ENCODE data around the gene AMDHD2.
"Not testable (repeated sequence)": the region's sequence is repeated elsewhere in the genome, so short reads cannot be mapped to it uniquely, and the experiment has no call there.

The AMDHD2 gene, protein sequence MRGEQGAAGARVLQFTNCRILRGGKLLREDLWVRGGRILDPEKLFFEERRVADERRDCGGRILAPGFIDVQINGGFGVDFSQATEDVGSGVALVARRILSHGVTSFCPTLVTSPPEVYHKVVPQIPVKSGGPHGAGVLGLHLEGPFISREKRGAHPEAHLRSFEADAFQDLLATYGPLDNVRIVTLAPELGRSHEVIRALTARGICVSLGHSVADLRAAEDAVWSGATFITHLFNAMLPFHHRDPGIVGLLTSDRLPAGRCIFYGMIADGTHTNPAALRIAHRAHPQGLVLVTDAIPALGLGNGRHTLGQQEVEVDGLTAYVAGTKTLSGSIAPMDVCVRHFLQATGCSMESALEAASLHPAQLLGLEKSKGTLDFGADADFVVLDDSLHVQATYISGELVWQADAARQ

DNA sequence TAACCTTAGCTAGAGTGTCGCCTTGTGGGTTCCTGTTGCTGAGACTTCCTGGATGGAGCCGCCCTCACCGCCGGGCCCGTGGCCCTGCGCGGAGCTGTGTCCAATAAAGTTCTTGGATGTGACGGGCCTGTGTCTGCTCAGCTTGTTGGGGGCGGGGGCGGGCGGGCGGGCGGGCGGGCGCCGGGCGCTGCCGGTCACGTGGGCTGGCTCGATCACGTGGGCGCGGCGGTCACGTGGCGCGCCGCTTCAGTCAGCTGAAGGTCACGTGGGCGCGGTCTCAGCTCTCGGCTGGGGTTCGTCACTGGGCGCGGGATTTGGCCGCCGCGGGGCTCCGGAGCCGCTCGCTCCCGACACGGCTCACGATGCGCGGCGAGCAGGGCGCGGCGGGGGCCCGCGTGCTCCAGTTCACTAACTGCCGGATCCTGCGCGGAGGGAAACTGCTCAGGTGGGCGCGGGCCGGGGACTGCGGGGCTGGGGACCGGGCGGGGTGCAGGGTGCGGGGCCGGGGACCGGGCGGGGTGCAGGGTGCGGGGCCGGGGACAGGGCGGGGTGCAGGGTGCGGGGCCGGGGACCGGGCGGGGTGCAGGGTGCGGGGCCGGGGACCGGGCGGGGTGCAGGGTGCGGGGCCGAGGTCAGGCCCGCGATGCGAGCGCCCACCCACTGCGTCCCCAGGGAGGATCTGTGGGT lies at the start of gene AMDHD2:
Gene AMDHD2, plus strand, starts transcription at position 275 of the 687 bp plus-strand sequence. Its CDS starts 88 bp downstream, at position 363.
- peak; percentile 74 to 83 for DNase-seq (ENCODE audit: low read depth in 2 of 2)

DNA sequence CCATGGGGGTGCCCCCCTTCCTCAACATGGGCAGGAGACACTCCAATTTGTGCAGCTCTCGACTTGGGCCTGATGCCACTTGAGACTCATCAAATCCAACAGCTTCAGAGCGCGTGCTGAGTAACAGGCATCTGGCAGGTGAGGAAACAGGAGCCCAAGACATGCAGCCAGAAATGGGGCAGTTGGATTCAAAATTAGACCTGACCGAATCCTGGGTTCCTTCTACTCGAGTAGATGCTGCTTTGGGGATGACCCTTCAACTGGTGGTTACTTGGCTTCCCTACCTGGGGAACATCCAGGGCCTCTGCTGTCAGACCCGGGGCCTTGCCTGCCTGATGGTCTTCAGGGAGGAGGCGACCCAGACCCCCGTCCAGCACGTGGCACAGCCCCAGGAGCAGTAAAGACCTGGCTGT lies 49.6 kb upstream of the AMDHD2 start:
- DNase-seq (ENCODE audit: low read depth in 2 of 2) = no peak

DNA sequence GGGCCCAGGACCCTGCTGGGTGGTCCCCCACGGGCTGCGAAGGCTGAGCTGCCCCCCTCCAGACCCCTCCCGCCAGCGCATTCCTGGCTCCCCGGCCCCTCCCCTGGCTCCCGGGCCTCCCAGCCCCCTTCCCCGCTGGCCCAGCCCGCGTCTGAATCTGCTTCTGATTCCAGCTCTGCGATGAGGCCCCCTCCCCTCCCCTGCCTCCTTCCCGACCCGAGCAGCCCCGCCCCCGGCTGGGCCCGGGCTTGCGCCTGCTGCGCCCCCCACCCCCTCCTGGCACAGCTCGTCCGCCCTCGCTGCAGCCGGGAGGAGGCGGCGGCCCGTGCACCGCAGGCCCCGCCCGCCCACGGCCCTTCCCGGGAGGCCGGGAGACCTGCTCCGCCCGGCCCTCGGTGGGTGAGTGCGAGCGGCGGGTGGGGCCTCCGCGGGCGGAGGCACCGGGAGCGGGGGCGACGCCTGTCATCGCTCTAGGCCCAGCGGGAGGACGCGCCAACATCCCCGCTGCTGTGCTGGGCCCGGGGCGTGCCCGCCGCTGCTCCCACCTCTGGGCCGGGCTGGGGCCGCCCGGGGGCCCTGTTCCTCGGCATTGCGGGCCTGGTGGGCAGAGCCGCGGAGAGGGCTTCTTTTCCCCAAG lies 49.0 kb upstream of the AMDHD2 start, which contains the start of gene NTN3:
Gene NTN3, plus strand, starts transcription at position 282 of the 637 bp plus-strand sequence. CDS start 405 bp downstream, outside the sequence.
- DNase-seq (ENCODE audit: low read depth in 2 of 2) = no peak

DNA sequence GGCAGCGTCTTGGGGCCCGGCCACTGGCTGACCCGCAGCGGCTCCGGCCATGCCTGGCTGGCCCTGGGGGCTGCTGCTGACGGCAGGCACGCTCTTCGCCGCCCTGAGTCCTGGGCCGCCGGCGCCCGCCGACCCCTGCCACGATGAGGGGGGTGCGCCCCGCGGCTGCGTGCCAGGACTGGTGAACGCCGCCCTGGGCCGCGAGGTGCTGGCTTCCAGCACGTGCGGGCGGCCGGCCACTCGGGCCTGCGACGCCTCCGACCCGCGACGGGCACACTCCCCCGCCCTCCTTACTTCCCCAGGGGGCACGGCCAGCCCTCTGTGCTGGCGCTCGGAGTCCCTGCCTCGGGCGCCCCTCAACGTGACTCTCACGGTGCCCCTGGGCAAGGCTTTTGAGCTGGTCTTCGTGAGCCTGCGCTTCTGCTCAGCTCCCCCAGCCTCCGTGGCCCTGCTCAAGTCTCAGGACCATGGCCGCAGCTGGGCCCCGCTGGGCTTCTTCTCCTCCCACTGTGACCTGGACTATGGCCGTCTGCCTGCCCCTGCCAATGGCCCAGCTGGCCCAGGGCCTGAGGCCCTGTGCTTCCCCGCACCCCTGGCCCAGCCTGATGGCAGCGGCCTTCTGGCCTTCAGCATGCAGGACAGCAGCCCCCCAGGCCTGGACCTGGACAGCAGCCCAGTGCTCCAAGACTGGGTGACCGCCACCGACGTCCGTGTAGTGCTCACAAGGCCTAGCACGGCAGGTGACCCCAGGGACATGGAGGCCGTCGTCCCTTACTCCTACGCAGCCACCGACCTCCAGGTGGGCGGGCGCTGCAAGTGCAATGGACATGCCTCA lies 48.3 kb upstream of the AMDHD2 start:
- DNase-seq (ENCODE audit: low read depth in 2 of 2) = no peak

DNA sequence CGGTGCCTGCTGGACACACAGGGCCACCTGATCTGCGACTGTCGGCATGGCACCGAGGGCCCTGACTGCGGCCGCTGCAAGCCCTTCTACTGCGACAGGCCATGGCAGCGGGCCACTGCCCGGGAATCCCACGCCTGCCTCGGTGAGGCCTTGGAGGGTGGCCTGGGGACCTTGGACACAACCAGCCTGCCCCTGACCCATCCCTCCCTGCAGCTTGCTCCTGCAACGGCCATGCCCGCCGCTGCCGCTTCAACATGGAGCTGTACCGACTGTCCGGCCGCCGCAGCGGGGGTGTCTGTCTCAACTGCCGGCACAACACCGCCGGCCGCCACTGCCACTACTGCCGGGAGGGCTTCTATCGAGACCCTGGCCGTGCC lies 47.7 kb upstream of the AMDHD2 start:
- no peak for DNase-seq (ENCODE audit: low read depth in 2 of 2)

DNA sequence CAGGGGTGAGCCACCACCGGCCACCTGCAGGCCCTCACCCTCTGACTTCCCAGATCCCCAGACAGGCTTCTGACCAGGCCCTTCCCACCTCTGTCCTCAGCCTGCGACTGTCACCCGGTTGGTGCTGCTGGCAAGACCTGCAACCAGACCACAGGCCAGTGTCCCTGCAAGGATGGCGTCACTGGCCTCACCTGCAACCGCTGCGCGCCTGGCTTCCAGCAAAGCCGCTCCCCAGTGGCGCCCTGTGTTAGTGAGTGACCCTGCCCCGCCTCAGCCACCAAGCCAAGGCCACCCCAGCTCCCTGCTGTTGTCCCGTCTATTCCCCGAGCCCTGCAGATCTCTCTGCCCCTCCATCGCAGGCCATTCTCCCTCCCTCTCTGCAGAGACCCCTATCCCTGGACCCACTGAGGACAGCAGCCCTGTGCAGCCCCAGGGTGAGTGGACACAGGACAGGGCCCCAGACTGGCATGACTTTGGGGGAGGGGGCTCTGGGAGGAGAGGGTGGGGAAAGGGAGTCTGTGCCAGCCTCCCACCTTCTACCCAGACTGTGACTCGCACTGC lies 47.2 kb upstream of the AMDHD2 start:
- DNase-seq (ENCODE audit: low read depth in 2 of 2) = no peak

DNA sequence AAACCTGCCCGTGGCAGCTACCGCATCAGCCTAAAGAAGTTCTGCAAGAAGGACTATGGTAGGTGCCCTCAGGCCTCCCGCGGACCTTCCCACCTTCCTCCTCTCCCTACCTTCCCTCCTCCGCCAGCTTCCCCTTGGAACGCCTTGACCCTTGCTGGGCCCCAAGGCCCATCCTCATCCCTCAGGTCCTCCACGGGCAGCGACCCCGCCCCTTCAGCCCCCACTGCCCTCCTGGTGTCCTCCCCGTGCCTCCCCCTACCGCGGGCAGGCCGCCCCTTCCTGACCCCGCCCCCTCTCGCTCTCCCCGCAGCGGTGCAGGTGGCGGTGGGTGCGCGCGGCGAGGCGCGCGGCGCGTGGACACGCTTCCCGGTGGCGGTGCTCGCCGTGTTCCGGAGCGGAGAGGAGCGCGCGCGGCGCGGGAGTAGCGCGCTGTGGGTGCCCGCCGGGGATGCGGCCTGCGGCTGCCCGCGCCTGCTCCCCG lies 46.7 kb upstream of the AMDHD2 start:
- DNase-seq (ENCODE audit: low read depth in 2 of 2) = peak in 1 of 2 experiments; percentile 33

DNA sequence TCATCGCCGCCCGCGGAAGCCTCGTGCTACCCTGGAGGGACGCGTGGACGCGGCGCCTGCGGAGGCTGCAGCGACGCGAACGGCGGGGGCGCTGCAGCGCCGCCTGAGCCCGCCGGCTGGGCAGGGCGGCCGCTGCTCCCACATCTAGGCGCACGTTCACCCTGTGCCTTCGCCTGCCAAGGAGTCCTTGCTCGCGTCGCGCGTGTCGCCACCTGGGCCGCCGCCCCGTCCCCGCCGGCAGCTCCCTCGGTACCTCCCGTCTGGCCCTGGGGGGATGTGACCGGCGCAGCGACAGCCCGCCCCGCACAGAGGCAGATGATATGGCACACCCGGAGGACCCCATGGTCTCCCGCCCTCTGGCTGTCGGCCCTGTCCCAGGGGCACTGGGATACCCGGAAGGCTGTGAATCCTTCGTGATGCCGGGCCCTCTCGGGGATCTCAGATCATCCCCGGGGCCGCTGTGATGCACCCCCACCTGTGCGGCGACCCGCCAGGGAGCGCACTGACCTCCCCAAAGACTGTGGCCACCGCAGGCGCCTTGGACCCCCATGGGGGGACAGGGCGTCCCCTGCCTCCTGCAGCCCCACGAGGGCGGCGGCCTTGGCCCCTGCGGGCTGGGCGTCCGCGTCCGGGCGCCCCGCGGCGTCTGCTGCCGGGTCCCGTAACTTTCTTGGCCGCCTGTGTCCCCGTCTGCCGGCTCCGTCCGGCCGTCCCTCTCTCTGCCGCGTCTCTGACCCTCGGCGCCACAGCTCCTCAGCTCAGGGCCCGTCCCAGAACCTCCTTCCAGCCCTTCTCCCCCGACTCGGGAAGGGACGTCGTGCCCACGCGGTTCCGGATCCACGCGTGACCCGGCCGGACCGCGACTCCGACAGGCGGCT lies 45.9 kb upstream of the AMDHD2 start:
- DNase-seq (ENCODE audit: low read depth in 2 of 2) = peak in 1 of 2 experiments; percentile 31

DNA sequence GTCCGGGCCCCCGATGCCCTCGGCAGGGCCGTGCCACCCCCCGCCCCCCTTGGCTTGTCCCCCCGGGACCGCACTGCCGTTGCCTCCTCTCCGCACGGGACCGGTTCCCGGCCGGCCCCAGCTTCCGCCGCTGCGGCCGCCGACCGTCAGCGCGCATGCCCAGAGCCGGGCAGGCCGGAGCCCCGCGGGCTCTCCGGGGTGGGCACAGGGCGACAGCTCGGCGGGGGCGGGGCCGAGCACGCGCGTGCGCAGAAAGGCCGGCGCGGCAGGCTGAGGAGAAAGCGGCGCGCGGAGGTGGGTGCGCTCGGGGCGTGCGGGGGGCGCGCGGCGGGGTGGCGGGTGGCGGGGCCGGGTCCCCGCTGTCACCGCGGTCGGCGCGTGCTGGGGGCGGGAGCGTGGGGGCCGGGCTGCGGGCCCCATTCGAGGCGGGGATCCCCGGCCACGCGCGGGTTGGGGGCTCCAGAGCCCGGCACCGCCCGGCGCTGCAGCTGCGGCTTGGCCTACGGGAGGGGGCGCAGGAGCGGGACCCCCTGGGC lies 45.2 kb upstream of the AMDHD2 start, which contains the start of gene TBC1D24:
Gene TBC1D24, plus strand, starts transcription at position 251 of the 536 bp plus-strand sequence. CDS start 21,022 bp downstream, outside the sequence.
- DNase-seq (ENCODE audit: low read depth in 2 of 2) = peak; percentile 61 to 80

DNA sequence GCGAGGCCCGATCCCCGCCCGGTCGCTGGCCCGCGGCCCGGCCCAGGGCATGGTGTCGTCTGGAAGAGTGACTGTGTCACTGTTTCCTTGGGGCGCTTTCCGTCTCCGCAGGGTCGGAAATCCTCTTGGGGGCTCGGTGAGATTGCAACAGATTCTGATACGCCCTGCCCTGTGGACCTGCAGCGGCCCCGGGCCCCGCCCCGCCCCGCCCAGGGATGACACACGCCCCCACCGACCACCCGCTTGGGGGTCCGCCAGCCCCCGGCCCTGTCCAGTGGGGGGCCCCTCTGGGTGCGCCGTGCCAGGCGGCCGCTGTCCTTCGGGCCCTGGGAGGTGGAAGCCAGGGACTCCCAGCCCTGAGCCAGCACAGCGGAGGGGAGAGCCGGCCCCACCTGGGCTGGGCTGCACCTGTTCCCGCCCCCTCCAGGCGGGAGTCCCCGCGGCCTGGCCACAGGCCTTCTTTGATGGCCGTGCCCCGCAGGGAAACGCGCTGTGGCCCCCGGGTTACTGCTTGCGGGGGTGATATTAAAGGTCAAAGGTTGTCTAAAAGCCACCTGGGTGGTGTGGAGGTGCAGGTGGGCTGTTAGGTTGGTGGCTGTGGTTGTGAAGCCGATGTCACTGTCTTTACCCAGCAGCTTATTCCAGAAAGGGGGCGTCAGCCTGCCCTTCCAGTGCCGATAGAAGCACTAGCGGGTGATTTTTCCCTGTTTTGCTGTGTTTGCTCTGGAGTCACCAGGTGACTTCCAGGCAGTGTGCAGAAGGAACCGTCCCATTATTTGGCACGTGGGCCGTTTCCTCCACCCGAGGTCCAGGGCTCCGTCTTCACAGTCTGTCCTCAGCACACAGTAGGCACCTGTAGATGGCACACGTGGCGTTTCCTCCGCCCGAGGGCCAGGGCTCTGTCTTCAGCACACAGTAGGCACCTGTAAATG lies 44.5 kb upstream of the AMDHD2 start:
- DNase-seq (ENCODE audit: low read depth in 2 of 2) = peak in 1 of 2 experiments; percentile 24

DNA sequence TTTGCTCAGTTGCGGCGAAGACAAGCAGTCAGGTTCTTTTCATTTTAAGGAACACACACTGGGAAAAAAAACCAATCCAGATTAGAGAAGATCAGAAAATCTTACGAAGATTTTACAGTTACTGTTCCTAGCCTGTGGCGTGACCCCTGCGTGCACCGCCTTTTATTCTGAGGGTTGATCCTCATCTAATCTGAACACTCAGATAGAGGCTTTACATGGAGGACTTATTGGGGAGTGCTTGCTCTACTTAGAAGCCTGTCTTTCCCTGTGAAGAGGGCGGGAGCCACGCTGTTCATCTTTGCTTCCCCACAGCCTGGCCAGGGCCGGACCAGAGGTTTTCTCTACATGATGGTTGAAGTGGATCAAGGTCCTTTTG lies 43.8 kb upstream of the AMDHD2 start:
- no peak for DNase-seq (ENCODE audit: low read depth in 2 of 2)

DNA sequence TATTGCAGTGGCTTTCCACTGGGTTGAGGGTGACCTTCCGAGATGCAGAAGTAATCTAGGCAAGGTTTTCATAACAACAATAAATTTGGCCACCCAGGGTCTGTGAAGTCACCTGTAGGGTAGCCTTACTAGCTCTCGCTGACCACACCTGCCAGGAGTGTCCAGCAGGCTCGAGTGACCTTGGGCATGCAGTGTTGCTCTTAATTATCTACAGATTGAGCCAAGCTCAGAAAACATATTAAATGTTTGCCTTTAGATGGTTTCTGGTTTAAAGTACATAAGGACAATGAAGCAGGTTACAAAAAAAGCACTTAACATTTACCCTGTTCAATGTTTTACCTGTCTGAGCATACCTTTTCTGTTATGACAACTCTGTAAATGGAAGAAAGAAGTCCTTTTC lies 43.4 kb upstream of the AMDHD2 start:
- DNase-seq (ENCODE audit: low read depth in 2 of 2) = no peak

DNA sequence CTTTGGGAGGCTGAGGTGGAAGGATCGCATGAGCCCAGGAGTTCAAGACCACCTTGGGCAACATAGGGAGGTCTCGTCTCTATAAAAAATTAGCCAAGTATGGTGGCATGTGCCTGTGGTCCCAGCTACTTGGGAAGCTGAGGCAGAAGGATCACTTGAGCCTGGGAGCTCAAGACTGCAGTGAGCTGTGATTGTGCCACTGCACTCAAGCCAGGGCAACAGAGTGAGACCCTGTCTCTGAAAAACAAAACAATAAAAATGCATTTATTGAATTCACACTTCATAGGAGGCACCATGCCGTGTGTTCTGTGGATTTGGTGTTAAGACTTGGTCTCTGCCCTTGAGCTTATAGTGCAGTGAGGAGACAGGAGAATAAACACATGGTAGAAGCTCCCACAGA lies 42.8 kb upstream of the AMDHD2 start:
- DNase-seq (ENCODE audit: low read depth in 2 of 2) = no peak

DNA sequence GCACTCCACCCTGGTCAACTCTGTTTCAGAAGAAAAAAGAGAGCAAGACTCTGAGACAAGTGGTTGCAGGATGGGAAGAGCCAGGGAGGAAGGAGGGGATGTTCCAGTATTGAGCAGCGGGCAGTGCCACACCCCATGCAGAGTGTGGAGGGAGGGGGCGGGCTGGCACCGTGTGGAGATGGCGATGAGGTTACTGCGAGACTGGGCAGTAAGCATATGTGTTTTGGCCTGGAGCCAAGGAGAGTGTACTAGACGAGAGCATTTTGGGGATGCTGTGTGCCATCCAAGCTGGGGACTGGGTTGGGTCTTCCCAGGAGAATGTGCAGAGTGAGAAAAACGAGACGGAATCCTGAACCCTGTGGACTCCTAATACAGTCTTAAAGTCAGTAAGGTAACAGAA lies 41.9 kb upstream of the AMDHD2 start:
- no peak for DNase-seq (ENCODE audit: low read depth in 2 of 2)

DNA sequence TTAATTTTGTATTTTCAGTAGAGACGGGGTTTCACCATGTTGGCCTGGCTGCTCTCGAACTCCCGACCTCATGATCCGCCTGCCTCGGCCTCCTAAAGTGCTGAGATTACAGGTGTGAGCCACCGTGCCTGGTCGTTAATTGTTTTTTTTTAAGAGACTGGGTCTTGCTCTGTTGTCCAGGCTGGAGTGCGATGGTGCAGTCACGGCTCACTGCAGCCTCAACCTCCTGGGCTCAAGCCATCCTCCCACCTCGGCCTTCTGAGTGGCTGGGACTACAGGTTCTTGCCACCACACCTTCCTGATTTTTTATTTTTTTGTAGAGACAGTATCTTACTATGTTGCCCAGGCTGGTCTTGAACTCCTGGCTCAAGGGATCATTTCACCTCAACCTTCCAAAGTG lies 40.2 kb upstream of the AMDHD2 start:
- not testable (repeated sequence) for DNase-seq (ENCODE audit: low read depth in 2 of 2)

DNA sequence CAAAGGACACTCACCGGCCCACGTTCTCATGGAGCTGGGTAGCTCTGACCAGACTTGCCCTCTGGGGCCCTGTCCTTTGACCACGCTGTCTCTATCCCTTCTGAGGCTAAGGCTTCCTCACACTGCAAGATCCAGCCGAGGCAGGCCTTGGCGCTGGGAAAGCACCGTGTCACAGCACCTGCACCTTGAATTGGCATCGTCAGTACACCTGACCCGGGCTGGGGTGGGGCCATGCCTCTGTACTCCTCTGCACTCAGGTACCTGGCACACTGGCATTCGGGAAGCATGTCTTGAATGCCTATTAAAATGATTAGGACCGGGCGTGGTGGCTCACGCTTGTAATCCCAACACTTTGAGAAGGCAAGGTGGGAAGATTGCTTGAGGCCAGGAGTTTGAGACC lies 39.2 kb upstream of the AMDHD2 start:
- no peak for DNase-seq (ENCODE audit: low read depth in 2 of 2)

DNA sequence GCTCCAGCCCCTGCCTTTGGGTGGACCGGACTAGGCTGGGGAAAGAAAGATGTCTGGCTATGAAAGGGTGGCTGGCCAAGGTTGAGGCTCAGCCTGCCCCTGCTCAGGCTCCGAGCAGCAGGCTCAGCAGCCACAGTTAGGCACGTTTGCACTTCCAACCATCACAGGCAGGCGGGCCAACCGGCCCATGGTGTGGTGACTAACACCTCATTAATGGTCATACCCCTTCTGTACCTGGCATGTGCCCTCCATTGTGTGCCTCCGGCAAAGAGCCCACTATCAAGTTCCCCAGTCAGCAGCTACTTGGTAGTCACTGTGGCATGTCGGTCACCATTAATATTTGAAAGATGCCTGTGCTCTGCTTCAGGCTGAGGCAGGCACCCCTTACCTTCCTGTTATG lies 38.5 kb upstream of the AMDHD2 start:
- DNase-seq (ENCODE audit: low read depth in 2 of 2) = no peak

DNA sequence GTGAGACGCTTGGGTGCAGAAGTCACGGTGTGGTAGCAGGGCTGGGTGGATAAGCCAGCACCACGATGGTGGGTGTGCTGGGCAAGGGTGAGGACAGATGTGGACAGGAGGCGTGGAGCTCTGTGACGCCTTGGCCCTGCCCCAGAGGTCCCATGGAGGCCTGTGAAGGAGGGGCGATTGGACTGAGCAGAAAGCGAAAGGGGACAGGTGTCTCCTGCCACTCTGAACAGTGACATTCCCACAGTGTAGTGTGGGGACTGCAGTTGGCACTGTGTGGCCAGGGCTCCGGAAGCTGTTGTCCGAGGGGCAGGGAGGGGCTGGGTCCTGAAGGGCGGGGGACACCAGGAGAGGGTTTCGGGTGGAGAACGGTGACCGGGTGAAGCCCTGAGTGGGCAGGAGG lies 37.9 kb upstream of the AMDHD2 start:
- no peak for DNase-seq (ENCODE audit: low read depth in 2 of 2)

Data from stimulated activated CD4-positive, alpha-beta T cell treated with anti-CD3 and anti-CD28 coated beads, Interleukin-12 subunit alpha, Interleukin-12 subunit beta, amount 100 ng/mL, for 24 hours (primary cell).